ENCODE data around the gene MPG. TPM values are rescaled to one million over a fixed set of nuclear protein-coding genes. Genes with fewer than 3 reads are reported as not detected.
"Not testable (repeated sequence)": the region's sequence is repeated elsewhere in the genome, so short reads cannot be mapped to it uniquely, and the experiment has no call there.

Gene MPG
- polyA plus RNA-seq, 1 donor (not counting 4 experiments of a cell fraction or from before 2014, with no cell fraction given) = 22.7 TPM

GRCh38 chr16:45454-45853, 32.6 kb upstream of the MPG start:
- dilution Hi-C loops (cut with MboI; ENCODE audit: extremely low pct_ligation_motif_present, low sequenced_read_pairs) = no loop called here
- FAIRE-seq = no peak
- H3K9me3 ChIP-seq (ENCODE audit: control insufficient read depth, low read depth, low read length) = no peaks in the 10 kb centered on the region
- no peaks in the 10 kb centered on the region for H3K27me3 ChIP-seq (ENCODE audit: control insufficient read depth, extremely low read depth, insufficient read depth, low read length)
- no peak for DNase-seq (ENCODE audit: low read depth, low spot score)
- H4K20me1 ChIP-seq (ENCODE audit: control insufficient read depth, extremely low read depth, insufficient read depth, low read length) = peaks cover 2% of the 10 kb centered on the region
- no peaks in the 10 kb centered on the region for H3K4me1 ChIP-seq (ENCODE audit: control insufficient read depth, extremely low read depth, insufficient read depth, low read length)
- TF ChIP-seq EZH2 (IDR thresholded peaks at IDR 0.05; ENCODE audit: low read length) = no peak
- no peak for TF ChIP-seq CTCF (optimal IDR thresholded peaks at IDR 0.05 in 1 of 3, IDR thresholded peaks at IDR 0.05 in 1 of 3, conservative IDR thresholded peaks at IDR 0.05 in 1 of 3; ENCODE audit: extremely low read depth in 1 of 3, insufficient read depth in 2 of 3, low read length in 3 of 3)
- H2AFZ ChIP-seq (ENCODE audit: control insufficient read depth, low read length) = no peak overlapping the region
- H3K4me2 ChIP-seq (ENCODE audit: control insufficient read depth, extremely low read depth, insufficient read depth, low read depth, low read length) = no peak overlapping the region
- no peak overlapping the region for H3K4me3 ChIP-seq (ENCODE audit: control insufficient read depth in 2 of 3, extremely low read depth in 1 of 3, insufficient read depth in 2 of 3, low read depth in 1 of 3, low read length in 3 of 3)
- H3K36me3 ChIP-seq (ENCODE audit: control insufficient read depth in 2 of 2, extremely low read depth in 1 of 2, insufficient read depth in 2 of 2, low read length in 2 of 2) = peaks cover 12 to 29% of the 10 kb centered on the region in 2 experiments
- no peak overlapping the region for H3K27ac ChIP-seq (ENCODE audit: control insufficient read depth, insufficient read depth, low read length)
- H3K9ac ChIP-seq (ENCODE audit: control insufficient read depth, extremely low read depth, insufficient read depth, low read length) = no peak overlapping the region
- H3K79me2 ChIP-seq (ENCODE audit: control insufficient read depth, insufficient read depth, low read length) = peaks cover 7% of the 10 kb centered on the region
- H3K9me1 ChIP-seq (ENCODE audit: control insufficient read depth, extremely low read depth, insufficient read depth, low read length) = no peaks in the 10 kb centered on the region

GRCh38 chr16:46510-46909, 31.5 kb upstream of the MPG start:
- H3K9me1 ChIP-seq (ENCODE audit: control insufficient read depth, extremely low read depth, insufficient read depth, low read length); H2AFZ ChIP-seq (ENCODE audit: control insufficient read depth, low read length); H3K9me3 ChIP-seq (ENCODE audit: control insufficient read depth, low read depth, low read length); H3K9ac ChIP-seq (ENCODE audit: control insufficient read depth, extremely low read depth, insufficient read depth, low read length); H3K4me2 ChIP-seq (ENCODE audit: control insufficient read depth, extremely low read depth, insufficient read depth, low read depth, low read length); DNase-seq (ENCODE audit: low read depth, low spot score); H3K4me3 ChIP-seq (ENCODE audit: control insufficient read depth in 2 of 3, extremely low read depth in 1 of 3, insufficient read depth in 2 of 3, low read depth in 1 of 3, low read length in 3 of 3); H3K27me3 ChIP-seq (ENCODE audit: control insufficient read depth, extremely low read depth, insufficient read depth, low read length); dilution Hi-C loops (cut with MboI; ENCODE audit: extremely low pct_ligation_motif_present, low sequenced_read_pairs); H3K27ac ChIP-seq (ENCODE audit: control insufficient read depth, insufficient read depth, low read length); H4K20me1 ChIP-seq (ENCODE audit: control insufficient read depth, extremely low read depth, insufficient read depth, low read length); FAIRE-seq; H3K4me1 ChIP-seq (ENCODE audit: control insufficient read depth, extremely low read depth, insufficient read depth, low read length): not testable (repeated sequence)
- peaks cover 15% of the 10 kb centered on the region for H3K79me2 ChIP-seq (ENCODE audit: control insufficient read depth, insufficient read depth, low read length)
- peaks cover 14 to 31% of the 10 kb centered on the region in 2 experiments for H3K36me3 ChIP-seq (ENCODE audit: control insufficient read depth in 2 of 2, extremely low read depth in 1 of 2, insufficient read depth in 2 of 2, low read length in 2 of 2)

- Histone ChIP-seq H3K9me1 (ENCODE audit: control insufficient read depth, extremely low read depth, insufficient read depth, low read length) (no peaks in the 10 kb centered on the region), H3K9ac (ENCODE audit: control insufficient read depth, extremely low read depth, insufficient read depth, low read length) (no peak overlapping the region), H3K27ac (ENCODE audit: control insufficient read depth, insufficient read depth, low read length) (no peak overlapping the region), H3K36me3 (ENCODE audit: control insufficient read depth in 2 of 2, extremely low read depth in 1 of 2, insufficient read depth in 2 of 2, low read length in 2 of 2) (peaks cover 10 to 30% of the 10 kb centered on the region in 2 experiments), H4K20me1 (ENCODE audit: control insufficient read depth, extremely low read depth, insufficient read depth, low read length) (peaks cover 2% of the 10 kb centered on the region), H2AFZ (ENCODE audit: control insufficient read depth, low read length) (no peak overlapping the region), H3K27me3 (ENCODE audit: control insufficient read depth, extremely low read depth, insufficient read depth, low read length) (no peaks in the 10 kb centered on the region), H3K9me3 (ENCODE audit: control insufficient read depth, low read depth, low read length) (no peaks in the 10 kb centered on the region), H3K4me3 (ENCODE audit: control insufficient read depth in 2 of 3, extremely low read depth in 1 of 3, insufficient read depth in 2 of 3, low read depth in 1 of 3, low read length in 3 of 3) (no peak overlapping the region), H3K4me2 (ENCODE audit: control insufficient read depth, extremely low read depth, insufficient read depth, low read depth, low read length) (no peak overlapping the region), H3K4me1 (ENCODE audit: control insufficient read depth, extremely low read depth, insufficient read depth, low read length) (peaks cover 3% of the 10 kb centered on the region), H3K79me2 (ENCODE audit: control insufficient read depth, insufficient read depth, low read length) (peaks cover 21% of the 10 kb centered on the region)
- DNase-seq (ENCODE audit: low read depth, low spot score) (no peak), FAIRE-seq (no peak)
- TF ChIP-seq CTCF (optimal IDR thresholded peaks at IDR 0.05 in 1 of 3, IDR thresholded peaks at IDR 0.05 in 1 of 3, conservative IDR thresholded peaks at IDR 0.05 in 1 of 3; ENCODE audit: extremely low read depth in 1 of 3, insufficient read depth in 2 of 3, low read length in 3 of 3) = no peak
- TF ChIP-seq EZH2 (IDR thresholded peaks at IDR 0.05; ENCODE audit: low read length) = no peak
- dilution Hi-C loops (cut with MboI; ENCODE audit: extremely low pct_ligation_motif_present, low sequenced_read_pairs) = no loop called here
Measured at GRCh38 chr16:47234-47633, 30.8 kb upstream of the MPG start.

Data from keratinocyte (primary cell).